ENCODE data around the gene IL17RD. TPM values are rescaled to one million over a fixed set of nuclear protein-coding genes. Genes with fewer than 3 reads are reported as not detected.

IL17RD gene
- total and polyA plus RNA-seq, 9 of the 15 experiments (the other 6 are each of a cell fraction or from before 2014, with no cell fraction given) = under 0.01 to 0.09 (median 0.04) TPM; not detected in 4

- TF ChIP-seq NFE2L1 (tag; IDR thresholded peaks at IDR 0.05; ENCODE audit: borderline replicate concordance, low read depth) (no peak), ZNF77 (CRISPR knock-in tag; IDR thresholded peaks at IDR 0.05) (no peak), USF2 (CRISPR knock-in tag; IDR thresholded peaks at IDR 0.05) (no peak), DLX4 (CRISPR knock-in tag; IDR thresholded peaks at IDR 0.05) (no peak), HINFP (tag; conservative IDR thresholded peaks at IDR 0.05; ENCODE audit: low read depth) (no peak), NFYB (IDR thresholded peaks at IDR 0.05; ENCODE audit: extremely low read depth, insufficient read length) (no peak), SRSF1 (IDR thresholded peaks at IDR 0.05; ENCODE audit: low read depth, low read length) (no peak), HMGXB4 (CRISPR knock-in tag; IDR thresholded peaks at IDR 0.05) (no peak), ZNF174 (CRISPR knock-in tag; IDR thresholded peaks at IDR 0.05) (no peak)
Measured at GRCh38 chr3:57135964-57136719, 29.0 kb downstream of the IL17RD start (continued).

Measured in K562 (cell line).